Right kidney (tissue), 1 donor: ENCODE measurements around the gene LCE1B.

Experiments used
- DNase-seq: peaks from one replicate; pipeline ENCODE4 v3.0.0-alpha.2; 2016

LCE1B gene

GRCh38 chr1:152861374-152861773, 49.6 kb downstream of the LCE1B start:
- DNase-seq, result no peak
